GM21447 (cell line): ENCODE results near the gene FAM174C.

ENCODE experiments used
- ATAC-seq: cut with Tn5 transposase; IDR thresholded peaks from one replicate; pipeline ENCODE4 v1.9.1; 2021; ENCODE audit not compliant: unreplicated experiment

Gene FAM174C

GRCh38 chr19:1284979-1285736 is 9.8 kb downstream of the FAM174C start:
- ATAC-seq, result no peak

- no peak for ATAC-seq
Observed at GRCh38 chr19:1285737-1286360, 10.5 kb downstream of the FAM174C start, which contains the start of gene EFNA2. Gene EFNA2 (plus strand): TSS chr19:1285873. CDS start chr19:1286169, 296 bp downstream.

- no peak for ATAC-seq
Observed at GRCh38 chr19:1286487-1287353, 11.4 kb downstream of the FAM174C start.

GRCh38 chr19:1287354-1288225 is 12.3 kb downstream of the FAM174C start:
- ATAC-seq, result no peak

GRCh38 chr19:1288226-1288612 is 12.9 kb downstream of the FAM174C start:
- no peak for ATAC-seq

GRCh38 chr19:1288833-1289685 is 13.7 kb downstream of the FAM174C start:
- ATAC-seq, result no peak

GRCh38 chr19:1289686-1290025 is 14.3 kb downstream of the FAM174C start:
- ATAC-seq, result no peak

GRCh38 chr19:1290196-1290702 is 14.9 kb downstream of the FAM174C start:
- ATAC-seq, result no peak

- ATAC-seq, result no peak
Observed at GRCh38 chr19:1290703-1291651, 15.6 kb downstream of the FAM174C start.

GRCh38 chr19:1291761-1292418 is 16.6 kb downstream of the FAM174C start:
- ATAC-seq, result no peak

- ATAC-seq, result no peak
Observed at GRCh38 chr19:1292419-1293151, 17.3 kb downstream of the FAM174C start.

- ATAC-seq, result no peak
Observed at GRCh38 chr19:1293782-1294604, 18.7 kb downstream of the FAM174C start.

GRCh38 chr19:1294688-1295087 is 19.4 kb downstream of the FAM174C start:
- no peak for ATAC-seq

- ATAC-seq, result no peak
Observed at GRCh38 chr19:1295169-1296012, 20.1 kb downstream of the FAM174C start.

- ATAC-seq, result no peak
Observed at GRCh38 chr19:1296078-1296477, 20.7 kb downstream of the FAM174C start.
